IMR-90 (cell line): ENCODE results near the gene LSMEM2. TPM values are rescaled to one million over a fixed set of nuclear protein-coding genes. Genes with fewer than 3 reads are reported as not detected.

Experiments
- ATAC-seq: fragments of 200-7000 bp; cut with Tn5 transposase; 2 replicates; pipeline ENCODE4 v1.9.1; 2020; ENCODE audit warnings: low read depth, mild to moderate bottlenecking, moderate library complexity
- BruUV-seq: library from RNA; stranded (reverse); fragments of 400-500 nt; replicated peaks from 2 replicates; lab custom pipeline; 2021; lab: Mats Ljungman, UMichigan
- CTCF ChIA-PET: fragments of 300-600 bp; formaldehyde crosslinking; extraction: SDS; loops from one replicate; lab custom pipeline; 2021; ENCODE audit warnings: antibody characterized with exemption; lab: Yijun Ruan, JAX
- POLR2A ChIA-PET: fragments of 300-600 bp; sonication (Branson Sonifier 250); formaldehyde crosslinking; loops from one replicate; lab custom pipeline; 2022; ENCODE audit warnings: antibody characterized with exemption; ENCODE audit not compliant: unreplicated experiment; lab: Charles Lee
- DNase-seq: peaks from one replicate; pipeline ENCODE4 v3.0.0; 2013
- H2AFZ ChIP-seq: replicated peaks from 2 replicates; pipeline ENCODE3; 2013; ENCODE audit warnings: low read length, mild to moderate bottlenecking; ENCODE audit not compliant: poor library complexity
- H2AK5ac ChIP-seq: 2 replicates; pipeline ENCODE4 v1.6.1; 2013; ENCODE audit warnings: low read depth, low read length, inconsistent platforms
- H2AK9ac ChIP-seq: replicated peaks from 2 replicates; pipeline ENCODE3; 2013; ENCODE audit warnings: mild to moderate bottlenecking, low read depth, low read length, moderate library complexity; ENCODE audit not compliant: poor library complexity
- H2BK120ac ChIP-seq: 2 replicates; pipeline ENCODE4 v1.6.1; 2013; ENCODE audit warnings: low read depth, low read length, inconsistent platforms
- H2BK15ac ChIP-seq: 3 replicates; pipeline ENCODE4 v1.6.1; 2013; ENCODE audit warnings: low read depth, low read length, inconsistent platforms
- H2BK20ac ChIP-seq: 2 replicates; pipeline ENCODE4 v1.6.1; 2013; ENCODE audit warnings: low read depth, mild to moderate bottlenecking, inconsistent platforms, low read length, moderate library complexity
- H2BK5ac ChIP-seq: 2 replicates; pipeline ENCODE4 v1.6.1; 2013; ENCODE audit warnings: mild to moderate bottlenecking, low read depth, low read length, inconsistent platforms; ENCODE audit not compliant: poor library complexity, severe bottlenecking
- H3K14ac ChIP-seq: replicated peaks from 2 replicates; pipeline ENCODE4 v1.6.1; 2013; ENCODE audit warnings: low read depth, low read length, inconsistent platforms
- H3K18ac ChIP-seq: 2 replicates; pipeline ENCODE4 v1.6.1; 2013; ENCODE audit warnings: low read depth, low read length, control low read depth
- H3K23ac ChIP-seq: 2 replicates; pipeline ENCODE4 v1.6.1; 2013; ENCODE audit warnings: low read depth, low read length, inconsistent platforms
- H3K27ac ChIP-seq: 2 replicates; pipeline ENCODE4 v1.5.1; 2013; ENCODE audit warnings: mild to moderate bottlenecking, control low read depth, low read length; ENCODE audit not compliant: insufficient read depth
- H3K27me3 ChIP-seq: 2 replicates; pipeline ENCODE4 v1.6.1; 2013; ENCODE audit warnings: low read length; ENCODE audit not compliant: control insufficient read depth, insufficient read depth
- H3K36me3 ChIP-seq: 2 replicates; pipeline ENCODE4 v1.6.1; 2013; ENCODE audit warnings: low read length, mixed read lengths; ENCODE audit not compliant: control insufficient read depth, insufficient read depth
- H3K4ac ChIP-seq: 2 replicates; pipeline ENCODE4 v1.6.1; 2013; ENCODE audit warnings: low read depth, low read length, inconsistent platforms
- H3K4me1 ChIP-seq: 2 replicates; pipeline ENCODE4 v1.6.1; 2013; ENCODE audit warnings: low read length, mixed read lengths; ENCODE audit not compliant: control insufficient read depth, insufficient read depth
- H3K4me2 ChIP-seq: 2 replicates; pipeline ENCODE4 v1.6.1; 2013; ENCODE audit warnings: low read depth, mild to moderate bottlenecking, control low read depth, low read length, moderate library complexity
- H3K4me3 ChIP-seq: 2 replicates; pipeline ENCODE4 v1.5.1; 2013; ENCODE audit warnings: low read depth, mild to moderate bottlenecking, control low read depth, low read length, moderate library complexity; ENCODE audit not compliant: insufficient read depth
- H3K56ac ChIP-seq: 2 replicates; pipeline ENCODE4 v1.6.1; 2013; ENCODE audit warnings: low read length, inconsistent platforms; ENCODE audit not compliant: insufficient read depth; ENCODE audit errors: extremely low read depth
- H3K79me1 ChIP-seq, 2 experiments: 2 replicates each; pipeline ENCODE4 v1.6.1; 2013; ENCODE audit warnings: low read length in 2 of 2, inconsistent platforms in 1 of 2, low read depth in 1 of 2
- H3K9ac ChIP-seq: 2 replicates; pipeline ENCODE4 v1.6.1; 2013; ENCODE audit warnings: low read depth, low read length, control low read depth
- H3K9me1 ChIP-seq: 2 replicates; pipeline ENCODE4 v1.6.1; 2013; ENCODE audit warnings: low read length, inconsistent platforms; ENCODE audit not compliant: insufficient read depth
- H3K9me3 ChIP-seq: 2 replicates; pipeline ENCODE4 v1.6.1; 2013; ENCODE audit warnings: low read length; ENCODE audit not compliant: control insufficient read depth, insufficient read depth
- H4K20me1 ChIP-seq: 2 replicates; pipeline ENCODE4 v1.6.1; 2013; ENCODE audit warnings: low read length, inconsistent platforms; ENCODE audit not compliant: insufficient read depth
- H4K5ac ChIP-seq: 2 replicates; pipeline ENCODE4 v1.6.1; 2013; ENCODE audit warnings: mild to moderate bottlenecking, low read depth, low read length, control low read depth
- H4K8ac ChIP-seq, 2 experiments: 2 replicates each; pipeline ENCODE4 v1.6.1; 2013; ENCODE audit warnings: low read depth in 2 of 2, low read length in 2 of 2, control low read depth in 1 of 2, inconsistent platforms in 1 of 2
- H4K91ac ChIP-seq: 2 replicates; pipeline ENCODE4 v1.6.1; 2013; ENCODE audit warnings: low read depth, low read length, inconsistent platforms; ENCODE audit not compliant: insufficient read depth
- BHLHE40 ChIP-seq: fragments of 150-350 bp; IDR thresholded peaks from 2 replicates; pipeline ENCODE4 v1.6.1; 2016; ENCODE audit warnings: mild to moderate bottlenecking, low read depth, low read length
- CEBPB ChIP-seq: IDR thresholded peaks from 2 replicates; pipeline ENCODE4 v1.6.1; 2012; ENCODE audit warnings: low read depth, low read length, improper control_type of control experiment
- CHD1 ChIP-seq: IDR thresholded peaks from 2 replicates; pipeline ENCODE4 v1.6.1; 2012; ENCODE audit warnings: low read depth, low read length, improper control_type of control experiment
- FOS ChIP-seq: fragments of 150-350 bp; IDR thresholded peaks from 2 replicates; pipeline ENCODE4 v1.6.1; 2016; ENCODE audit warnings: low read depth, low read length
- MAFK ChIP-seq: IDR thresholded peaks from 2 replicates; pipeline ENCODE4 v1.6.1; 2012; ENCODE audit warnings: low read depth, low read length, improper control_type of control experiment
- MAZ ChIP-seq: IDR thresholded peaks from 2 replicates; pipeline ENCODE4 v1.6.1; 2012; ENCODE audit warnings: low read depth, mild to moderate bottlenecking, low read length, improper control_type of control experiment, moderate library complexity, borderline replicate concordance
- MXI1 ChIP-seq: IDR thresholded peaks from 2 replicates; pipeline ENCODE4 v1.6.1; 2012; ENCODE audit warnings: low read depth, mild to moderate bottlenecking, low read length, moderate library complexity, borderline replicate concordance
- NFE2L2 ChIP-seq: fragments of 150-350 bp; IDR thresholded peaks from 2 replicates; pipeline ENCODE4 v1.6.1; 2016; ENCODE audit warnings: low read depth, mild to moderate bottlenecking, low read length
- POLR2A ChIP-seq: IDR thresholded peaks from 2 replicates; pipeline ENCODE4 v1.6.1; 2012; ENCODE audit warnings: mild to moderate bottlenecking, low read depth, low read length
- RAD21 ChIP-seq: IDR thresholded peaks from 2 replicates; pipeline ENCODE4 v1.6.1; 2012; ENCODE audit warnings: low read length, improper control_type of control experiment
- RCOR1 ChIP-seq: IDR thresholded peaks from 2 replicates; pipeline ENCODE4 v1.6.1; 2012; ENCODE audit warnings: mild to moderate bottlenecking, low read length, improper control_type of control experiment; ENCODE audit not compliant: insufficient replicate concordance
- RFX5 ChIP-seq: IDR thresholded peaks from 2 replicates; pipeline ENCODE4 v1.8.0; 2012; ENCODE audit warnings: low read depth, mild to moderate bottlenecking, low read length, moderate library complexity
- SMC3 ChIP-seq: fragments of 150-350 bp; IDR thresholded peaks from 2 replicates; pipeline ENCODE4 v1.6.1; 2016; ENCODE audit warnings: low read depth, mild to moderate bottlenecking, antibody characterized with exemption, low read length, moderate library complexity
- WGBS, 2 experiments: methylation state at CpG; one replicate each; pipeline versions ENCODE4 v1.1.5 to v1.1.7; 2013; ENCODE audit warnings: missing lambda C conversion rate in 2 of 2; ENCODE audit not compliant: insufficient read length in 1 of 2; ENCODE audit errors: extremely low coverage in 2 of 2; 5-methylcytosine and 5-hydroxymethylcytosine counted together
- dilution Hi-C: fragments of 300-500 bp; cut with HindIII; formaldehyde crosslinking; loops from one replicate; pipeline ENCODE4 v1.14.3; 2018; ENCODE audit warnings: low sequenced_read_pairs; ENCODE audit not compliant: unreplicated experiment
- in situ Hi-C: fragments of 300-500 bp; cut with MboI; formaldehyde crosslinking; loops from 3 replicates; pipeline ENCODE4 v1.14.3; 2019; ENCODE audit warnings: low sequenced_read_pairs, inconsistent platforms, mixed read lengths
- intact Hi-C: fragments of 100-400 bp; cut with micrococcal nuclease; formaldehyde crosslinking; loops from 2 replicates; pipeline ENCODE4 v1.10.0; 2022
- polyA plus RNA-seq, 3 experiments: library from polyadenylated mRNA; depleted of rRNA; stranded (reverse); fragments of >200 nt; gene quantifications; 2 replicates each; pipeline ENCODE4 v1.2.3, GENCODE V29; 2012; ENCODE audit warnings: low replicate concordance in 1 of 3
- total RNA-seq: library from RNA; depleted of rRNA; stranded (reverse); fragments of >200 nt; gene quantifications from 2 replicates; pipeline ENCODE4 v1.2.3, GENCODE V29; 2012
- TF ChIP-seq, protein P1 (sequence below): fragments of 150-350 bp; IDR thresholded peaks from 2 replicates; pipeline ENCODE4 v1.6.1; 2016; ENCODE audit warnings: low read depth, mild to moderate bottlenecking, low read length, moderate library complexity, borderline replicate concordance
- TF ChIP-seq, protein P2 (sequence below): conservative IDR thresholded peaks from 2 replicates; pipeline ENCODE4 v1.5.1; 2012; ENCODE audit warnings: mild to moderate bottlenecking, low read depth, low read length, improper control_type of control experiment
- TF ChIP-seq, protein P3 (sequence below): fragments of 150-350 bp; IDR thresholded peaks from 2 replicates; pipeline ENCODE4 v1.6.1; 2017; ENCODE audit warnings: mild to moderate bottlenecking, antibody characterized with exemption, low read length, low read depth

The LSMEM2 gene
- total and polyA plus RNA-seq, 2 of the 4 experiments (the other 2 are of a cell fraction): under 0.01 TPM; not detected in 1

DNA sequence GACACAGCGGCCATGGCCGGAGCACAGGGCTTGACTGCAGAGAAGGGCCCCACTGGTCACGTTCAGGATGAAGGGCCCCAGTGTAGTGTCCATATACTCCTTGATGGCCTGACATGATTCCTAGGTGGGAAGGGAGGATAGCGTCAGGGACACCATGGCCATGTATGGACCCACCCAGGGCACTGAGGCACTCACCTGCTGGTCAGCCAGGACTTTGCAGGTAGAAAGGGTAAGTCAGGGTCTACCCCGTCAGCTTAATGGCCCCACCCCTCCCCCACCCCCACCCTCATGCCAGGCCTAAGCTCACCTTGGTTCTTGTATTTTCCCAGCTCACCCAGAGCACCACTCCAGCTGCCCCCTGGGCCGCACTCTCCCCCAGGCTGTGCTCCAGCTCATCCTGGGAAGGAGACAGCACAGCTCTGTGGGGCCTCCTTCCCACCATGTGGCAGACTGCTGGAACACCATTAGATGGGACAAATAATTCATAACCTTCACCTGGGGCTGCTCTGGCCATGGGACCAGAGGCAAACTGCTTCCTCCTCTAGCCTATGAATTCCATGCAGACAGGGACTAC is 21.9 kb downstream of the LSMEM2 start:
- Histone ChIP-seq H2BK120ac (no peak overlapping the region), H3K27me3 (no peaks in the 10 kb centered on the region), H4K91ac (no peak overlapping the region), H2BK20ac (no peak overlapping the region), H3K27ac (no peak overlapping the region), H3K9me3 (no peaks in the 10 kb centered on the region), H3K36me3 (no peaks in the 10 kb centered on the region), H3K9me1 (peaks cover 21% of the 10 kb centered on the region), H3K14ac (no peak overlapping the region), H3K4me3 (no peak overlapping the region), H4K8ac (no peak overlapping the region; a peak in 1 of 4 replicates), H3K4ac (no peak overlapping the region), H2AFZ (peak overlapping the region; percentile 95), H3K4me2 (no peak overlapping the region), H3K4me1 (peaks cover 13% of the 10 kb centered on the region), H2BK5ac (peak overlapping the region; percentile 61), H2AK5ac (0 out of 2 replicates have a peak overlapping the region, but pooled peaks have one; percentile 9), H2BK15ac (no peak overlapping the region), H3K9ac (no peak overlapping the region), H3K18ac (no peak overlapping the region), H3K23ac (no peak overlapping the region), H3K79me1 (peaks cover 13 to 31% of the 10 kb centered on the region in 2 experiments), H3K56ac (no peak overlapping the region), H4K20me1 (no peaks in the 10 kb centered on the region), H4K5ac (no peak overlapping the region), H2AK9ac (peak overlapping the region; percentile 90)
- intact Hi-C loops: no loop called here
- dilution Hi-C loops: no loop called here
- DNase-seq: no peak
- TF ChIP-seq, protein P1, sequence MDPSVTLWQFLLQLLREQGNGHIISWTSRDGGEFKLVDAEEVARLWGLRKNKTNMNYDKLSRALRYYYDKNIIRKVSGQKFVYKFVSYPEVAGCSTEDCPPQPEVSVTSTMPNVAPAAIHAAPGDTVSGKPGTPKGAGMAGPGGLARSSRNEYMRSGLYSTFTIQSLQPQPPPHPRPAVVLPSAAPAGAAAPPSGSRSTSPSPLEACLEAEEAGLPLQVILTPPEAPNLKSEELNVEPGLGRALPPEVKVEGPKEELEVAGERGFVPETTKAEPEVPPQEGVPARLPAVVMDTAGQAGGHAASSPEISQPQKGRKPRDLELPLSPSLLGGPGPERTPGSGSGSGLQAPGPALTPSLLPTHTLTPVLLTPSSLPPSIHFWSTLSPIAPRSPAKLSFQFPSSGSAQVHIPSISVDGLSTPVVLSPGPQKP: no peak
- TF ChIP-seq CEBPB: no peak
- TF ChIP-seq SMC3: no peak
- no peak for TF ChIP-seq RAD21
- no peak for TF ChIP-seq BHLHE40
- TF ChIP-seq MAFK: no peak
- TF ChIP-seq RFX5: no peak
- TF ChIP-seq FOS: no peak
- no peak for TF ChIP-seq CHD1
- TF ChIP-seq MAZ: no peak
- no peak for TF ChIP-seq RCOR1
- TF ChIP-seq MXI1: no peak
- TF ChIP-seq, protein P2, sequence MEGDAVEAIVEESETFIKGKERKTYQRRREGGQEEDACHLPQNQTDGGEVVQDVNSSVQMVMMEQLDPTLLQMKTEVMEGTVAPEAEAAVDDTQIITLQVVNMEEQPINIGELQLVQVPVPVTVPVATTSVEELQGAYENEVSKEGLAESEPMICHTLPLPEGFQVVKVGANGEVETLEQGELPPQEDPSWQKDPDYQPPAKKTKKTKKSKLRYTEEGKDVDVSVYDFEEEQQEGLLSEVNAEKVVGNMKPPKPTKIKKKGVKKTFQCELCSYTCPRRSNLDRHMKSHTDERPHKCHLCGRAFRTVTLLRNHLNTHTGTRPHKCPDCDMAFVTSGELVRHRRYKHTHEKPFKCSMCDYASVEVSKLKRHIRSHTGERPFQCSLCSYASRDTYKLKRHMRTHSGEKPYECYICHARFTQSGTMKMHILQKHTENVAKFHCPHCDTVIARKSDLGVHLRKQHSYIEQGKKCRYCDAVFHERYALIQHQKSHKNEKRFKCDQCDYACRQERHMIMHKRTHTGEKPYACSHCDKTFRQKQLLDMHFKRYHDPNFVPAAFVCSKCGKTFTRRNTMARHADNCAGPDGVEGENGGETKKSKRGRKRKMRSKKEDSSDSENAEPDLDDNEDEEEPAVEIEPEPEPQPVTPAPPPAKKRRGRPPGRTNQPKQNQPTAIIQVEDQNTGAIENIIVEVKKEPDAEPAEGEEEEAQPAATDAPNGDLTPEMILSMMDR: no peak
- no peak for TF ChIP-seq POLR2A
- TF ChIP-seq NFE2L2: no peak
- TF ChIP-seq, protein P3, sequence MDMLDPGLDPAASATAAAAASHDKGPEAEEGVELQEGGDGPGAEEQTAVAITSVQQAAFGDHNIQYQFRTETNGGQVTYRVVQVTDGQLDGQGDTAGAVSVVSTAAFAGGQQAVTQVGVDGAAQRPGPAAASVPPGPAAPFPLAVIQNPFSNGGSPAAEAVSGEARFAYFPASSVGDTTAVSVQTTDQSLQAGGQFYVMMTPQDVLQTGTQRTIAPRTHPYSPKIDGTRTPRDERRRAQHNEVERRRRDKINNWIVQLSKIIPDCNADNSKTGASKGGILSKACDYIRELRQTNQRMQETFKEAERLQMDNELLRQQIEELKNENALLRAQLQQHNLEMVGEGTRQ: no peak
- POLR2A ChIA-PET: no interaction called here
- in situ Hi-C loops: no loop called here
- CTCF ChIA-PET: no interaction called here
- no peak for ATAC-seq
- no TSS peak for BruUV-seq
- WGBS, 2 experiments: 75% methylated on average over 4 of the region's 6 CpGs; no CpG with 5 or more reads in 1 of the 2 experiments
